Lower lobe of right lung (tissue), 2 donors: ENCODE data around the gene TACC3. TPM values are rescaled to one million over a fixed set of nuclear protein-coding genes. Genes with fewer than 3 reads are reported as not detected.
A peak's percentile ranks its signal among the peaks of the same experiment; 100 is the strongest.

Experiments
- ATAC-seq, 2 donors: fragments of 200-7000 bp; cut with Tn5 transposase; one replicate each; pipeline ENCODE4 v1.9.1; 2020 to 2022; ENCODE audit warnings: mild to moderate bottlenecking in 2 of 2, moderate library complexity in 2 of 2
- DNase-seq: peaks from one replicate; pipeline ENCODE4 v3.0.0-alpha.2; 2020
- H3K27ac ChIP-seq: fragments of 200-600 bp; one replicate; pipeline ENCODE4 v1.8.0; 2022
- H3K27me3 ChIP-seq: fragments of 200-600 bp; one replicate; pipeline ENCODE4 v1.8.0; 2022; ENCODE audit warnings: low read depth
- H3K36me3 ChIP-seq: fragments of 200-600 bp; one replicate; pipeline ENCODE4 v1.8.0; 2022; ENCODE audit warnings: mild to moderate bottlenecking
- H3K4me1 ChIP-seq: fragments of 200-600 bp; one replicate; pipeline ENCODE4 v1.8.0; 2022
- H3K4me3 ChIP-seq: fragments of 200-600 bp; one replicate; pipeline ENCODE4 v1.8.0; 2022; ENCODE audit warnings: mild to moderate bottlenecking
- H3K9me3 ChIP-seq: fragments of 200-600 bp; one replicate; pipeline ENCODE4 v1.8.0; 2022
- CTCF ChIP-seq: fragments of 200-600 bp; IDR thresholded peaks from one replicate; pipeline ENCODE4 v1.8.0; 2022; ENCODE audit warnings: antibody characterized with exemption, mild to moderate bottlenecking
- intact Hi-C: fragments of 100-400 bp; cut with DNase I; formaldehyde crosslinking; loops from one replicate; pipeline ENCODE4 v1.11.0; 2022
- long read RNA-seq: library from polyadenylated mRNA; unstranded; transcript quantifications from one replicate; pipeline ENCODE4 v2.0.0, GENCODE V29; 2021
- total RNA-seq: library from RNA; stranded (reverse); fragmentation: NEBNext Ultra II Directional; extraction: Animal tissue kit (Norgen Biotek cat#: 25700); gene quantifications from one replicate; pipeline ENCODE4 v1.2.1, GENCODE V29; 2021
- donor health status: DM: no; HTN: yes; CAD: no; lungs with severe emphysema.

TACC3 gene
- total RNA-seq = 19.3 TPM
- long read RNA-seq, partial matches to known transcripts = 25 of 37 reads
- long read RNA-seq, other reads (novel, unspliced or antisense) = 8 of 37 reads

GRCh38 chr4:1721003-1721665, at the start of gene TACC3, which contains the start of gene TMEM129:
TSS of gene TACC3 (plus strand) at chr4:1721521. CDS start at chr4:1723422, 1,901 bp downstream.
TSS of gene TMEM129 (minus strand) at chr4:1721323. CDS start at chr4:1720837, 486 bp downstream.
- Histone ChIP-seq H3K36me3 (peaks cover 27% of the 10 kb centered on the region), H3K9me3 (no peaks in the 10 kb centered on the region), H3K27ac (peak within 1 kb of the TSS; percentile 95), H3K4me1 (peaks cover 44% of the 10 kb centered on the region), H3K27me3 (no peaks in the 10 kb centered on the region), H3K4me3 (peak within 1 kb of the TSS; percentile 80)
- peak; percentile 96 for DNase-seq
- intact Hi-C loops = no loop called here
- peak; percentile 94 to 96 for ATAC-seq
- TF ChIP-seq CTCF = no peak

- Histone ChIP-seq H3K4me3 (no peak overlapping the region), H3K36me3 (no peaks in the 10 kb centered on the region), H3K9me3 (no peaks in the 10 kb centered on the region), H3K4me1 (no peaks in the 10 kb centered on the region), H3K27ac (no peak overlapping the region), H3K27me3 (no peaks in the 10 kb centered on the region)
- ATAC-seq = no peak
- no peak for TF ChIP-seq CTCF
- intact Hi-C loops = no loop called here
- DNase-seq = no peak
Measured at GRCh38 chr4:1673671-1674070, 47.6 kb upstream of the TACC3 start.

GRCh38 chr4:1674682-1675081, 46.6 kb upstream of the TACC3 start:
- no peak overlapping the region for H3K27ac ChIP-seq
- intact Hi-C loops = no loop called here
- no peaks in the 10 kb centered on the region for H3K4me1 ChIP-seq
- no peak for DNase-seq
- H3K36me3 ChIP-seq = no peaks in the 10 kb centered on the region
- TF ChIP-seq CTCF = no peak
- no peaks in the 10 kb centered on the region for H3K9me3 ChIP-seq
- H3K27me3 ChIP-seq = no peaks in the 10 kb centered on the region
- no peak for ATAC-seq
- no peak overlapping the region for H3K4me3 ChIP-seq

GRCh38 chr4:1675136-1675801, 46.1 kb upstream of the TACC3 start:
- Histone ChIP-seq H3K36me3 (no peaks in the 10 kb centered on the region), H3K4me3 (no peak overlapping the region), H3K9me3 (no peaks in the 10 kb centered on the region), H3K27ac (no peak overlapping the region), H3K4me1 (no peaks in the 10 kb centered on the region), H3K27me3 (no peaks in the 10 kb centered on the region)
- no peak for ATAC-seq
- intact Hi-C loops = no loop called here
- TF ChIP-seq CTCF = no peak
- no peak for DNase-seq

GRCh38 chr4:1675802-1676137, 45.6 kb upstream of the TACC3 start:
- intact Hi-C loops = no loop called here
- Histone ChIP-seq H3K36me3 (no peaks in the 10 kb centered on the region), H3K4me1 (no peaks in the 10 kb centered on the region), H3K4me3 (no peak overlapping the region), H3K27ac (no peak overlapping the region), H3K9me3 (no peaks in the 10 kb centered on the region), H3K27me3 (no peaks in the 10 kb centered on the region)
- ATAC-seq (no peak), DNase-seq (no peak)
- no peak for TF ChIP-seq CTCF
